GM23338 (cell line): ENCODE results near the gene GID4. TPM values are rescaled to one million over a fixed set of nuclear protein-coding genes. Genes with fewer than 3 reads are reported as not detected.

Experiments
- ATAC-seq: fragments of 200-7000 bp; cut with Tn5 transposase; 3 replicates; pipeline ENCODE4 v1.9.1; 2020
- DNase-seq: peaks from one replicate; pipeline ENCODE4 v3.0.0-alpha.2; 2015; ENCODE audit warnings: low spot score
- H2AFZ ChIP-seq: fragments of 200-600 bp; sonication (generic); 2 replicates; pipeline ENCODE4 v1.8.0; 2016; ENCODE audit warnings: antibody characterized with exemption, mild to moderate bottlenecking, moderate library complexity
- H3F3A ChIP-seq: fragments of 200-600 bp; sonication (generic); replicated peaks from 2 replicates; pipeline ENCODE4 v1.8.0; 2017; ENCODE audit warnings: antibody characterized with exemption, mixed run types, low read depth
- H3K27ac ChIP-seq: fragments of 200-600 bp; sonication (generic); 2 replicates; pipeline ENCODE4 v1.6.1; 2016; ENCODE audit warnings: low read depth
- H3K27me3 ChIP-seq: fragments of 200-600 bp; sonication (generic); 2 replicates; pipeline ENCODE4 v1.8.0; 2016; ENCODE audit warnings: mild to moderate bottlenecking, mixed run types, moderate library complexity; ENCODE audit not compliant: insufficient read depth
- H3K36me3 ChIP-seq: fragments of 200-600 bp; sonication (generic); 2 replicates; pipeline ENCODE4 v1.8.0; 2016; ENCODE audit warnings: mild to moderate bottlenecking; ENCODE audit not compliant: insufficient read depth
- H3K4me1 ChIP-seq: fragments of 200-600 bp; sonication (generic); 2 replicates; pipeline ENCODE4 v1.8.0; 2016; ENCODE audit warnings: mild to moderate bottlenecking, moderate library complexity; ENCODE audit not compliant: insufficient read depth
- H3K4me2 ChIP-seq: fragments of 200-600 bp; sonication (generic); 2 replicates; pipeline ENCODE4 v1.7.1; 2017; ENCODE audit warnings: mixed run types
- H3K4me3 ChIP-seq: fragments of 200-600 bp; sonication (generic); 2 replicates; pipeline ENCODE4 v1.6.1; 2016; ENCODE audit warnings: mixed run types
- H3K79me2 ChIP-seq: fragments of 200-600 bp; sonication (generic); replicated peaks from 2 replicates; pipeline ENCODE4 v1.8.0; 2017; ENCODE audit warnings: mild to moderate bottlenecking; ENCODE audit not compliant: insufficient read depth
- H3K9me2 ChIP-seq: fragments of 200-600 bp; sonication (generic); 2 replicates; pipeline ENCODE4 v1.8.0; 2017; ENCODE audit not compliant: insufficient read depth
- H4K20me1 ChIP-seq: fragments of 200-600 bp; sonication (generic); replicated peaks from 2 replicates; pipeline ENCODE4 v1.8.0; 2017; ENCODE audit warnings: mild to moderate bottlenecking; ENCODE audit not compliant: insufficient read depth
- H3K27ac Mint-ChIP-seq: 2 replicates; pipeline ENCODE4 v1.8.0; 2020; ENCODE audit warnings: inconsistent platforms, mild to moderate bottlenecking, moderate library complexity, mixed read lengths
- H3K27me3 Mint-ChIP-seq: 3 replicates; pipeline ENCODE4 v1.8.0; 2022; ENCODE audit warnings: low read depth, mild to moderate bottlenecking, moderate library complexity, mixed read lengths, inconsistent platforms; ENCODE audit not compliant: insufficient read depth, poor library complexity
- H3K36me3 Mint-ChIP-seq: 3 replicates; pipeline ENCODE4 v1.8.0; 2021; ENCODE audit warnings: low read depth, mild to moderate bottlenecking, inconsistent platforms, moderate library complexity, mixed read lengths
- H3K4me1 Mint-ChIP-seq: 3 replicates; pipeline ENCODE4 v1.8.0; 2020; ENCODE audit warnings: mild to moderate bottlenecking, inconsistent platforms, mixed read lengths
- H3K4me3 Mint-ChIP-seq: 3 replicates; pipeline ENCODE4 v1.8.0; 2021; ENCODE audit warnings: moderate library complexity, mild to moderate bottlenecking, inconsistent platforms, mixed read lengths
- H3K9me3 Mint-ChIP-seq: 3 replicates; pipeline ENCODE4 v1.8.0; 2020; ENCODE audit warnings: moderate library complexity, mild to moderate bottlenecking, inconsistent platforms, mixed read lengths
- CREB1 ChIP-seq: fragments of 250-450 bp; sonication (Bioruptor Pico); IDR thresholded peaks from 2 replicates; pipeline ENCODE4 v1.5.0; 2020; ENCODE audit warnings: low read depth, mild to moderate bottlenecking, moderate library complexity
- NANOG ChIP-seq: IDR thresholded peaks from 2 replicates; pipeline ENCODE4 v1.6.1; 2016; ENCODE audit warnings: antibody characterized with exemption, borderline replicate concordance
- STAT1 ChIP-seq: IDR thresholded peaks from one replicate; pipeline ENCODE4 v1.6.1; 2016; ENCODE audit warnings: antibody characterized with exemption; ENCODE audit not compliant: unreplicated experiment
- polyA plus RNA-seq: library from polyadenylated mRNA; unstranded; fragments of >200 nt; fragmentation: Nextera tagmentation; extraction: Ambion mirVana; gene quantifications from 2 replicates; pipeline ENCODE4 v1.2.1, GENCODE V29; 2016
- total RNA-seq: library from RNA; depleted of rRNA; stranded (reverse); fragments of >200 nt; shearing (Covaris generic); gene quantifications from 2 replicates; pipeline ENCODE4 v1.2.3, GENCODE V29; 2014
- TF ChIP-seq, protein P1 (sequence below): IDR thresholded peaks from 2 replicates; pipeline ENCODE4 v1.6.1; 2016; ENCODE audit warnings: antibody characterized with exemption
- TF ChIP-seq, protein P2 (sequence below): IDR thresholded peaks from one replicate; pipeline ENCODE4 v1.6.1; 2018; ENCODE audit warnings: antibody characterized with exemption; ENCODE audit not compliant: unreplicated experiment
- TF ChIP-seq, protein P3 (sequence below), 2 experiments: fragments of 200-600 bp in 1 of 2; sonication (generic) in 1 of 2; conservative IDR thresholded peaks; 2 replicates each; pipeline versions ENCODE4 v1.5.1 to v1.6.1; 2016 to 2017; ENCODE audit warnings: antibody characterized with exemption in 2 of 2, low read depth in 2 of 2, mild to moderate bottlenecking in 2 of 2, moderate library complexity in 1 of 2

GID4 gene
- total and polyA plus RNA-seq, 2 experiments from 2014 or later = 6.3 to 11.2 TPM

DNA sequence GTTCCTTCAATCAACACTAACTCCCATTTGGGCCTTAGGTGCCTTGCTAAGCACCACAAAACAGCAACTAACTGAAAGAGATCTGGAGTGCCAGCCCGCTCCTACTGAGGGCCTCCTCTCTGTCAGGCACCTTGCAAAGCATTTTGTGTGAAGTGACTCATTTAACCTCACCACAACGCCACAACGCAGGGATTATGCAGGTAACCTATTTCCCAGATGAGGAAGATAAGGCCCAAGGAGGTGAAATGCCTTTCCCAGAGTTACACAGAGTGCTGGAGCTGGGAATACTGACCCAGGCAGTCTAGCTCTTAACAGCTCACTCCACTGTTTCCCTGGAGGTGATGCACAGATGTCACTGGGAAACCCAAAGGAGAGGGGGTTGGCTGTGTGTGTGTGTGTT is 33.7 kb upstream of the GID4 start (continued):
- TF ChIP-seq NANOG (no peak), CREB1 (no peak)
- TF ChIP-seq, protein P1, sequence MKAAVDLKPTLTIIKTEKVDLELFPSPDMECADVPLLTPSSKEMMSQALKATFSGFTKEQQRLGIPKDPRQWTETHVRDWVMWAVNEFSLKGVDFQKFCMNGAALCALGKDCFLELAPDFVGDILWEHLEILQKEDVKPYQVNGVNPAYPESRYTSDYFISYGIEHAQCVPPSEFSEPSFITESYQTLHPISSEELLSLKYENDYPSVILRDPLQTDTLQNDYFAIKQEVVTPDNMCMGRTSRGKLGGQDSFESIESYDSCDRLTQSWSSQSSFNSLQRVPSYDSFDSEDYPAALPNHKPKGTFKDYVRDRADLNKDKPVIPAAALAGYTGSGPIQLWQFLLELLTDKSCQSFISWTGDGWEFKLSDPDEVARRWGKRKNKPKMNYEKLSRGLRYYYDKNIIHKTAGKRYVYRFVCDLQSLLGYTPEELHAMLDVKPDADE = no peak
- TF ChIP-seq, protein P2, sequence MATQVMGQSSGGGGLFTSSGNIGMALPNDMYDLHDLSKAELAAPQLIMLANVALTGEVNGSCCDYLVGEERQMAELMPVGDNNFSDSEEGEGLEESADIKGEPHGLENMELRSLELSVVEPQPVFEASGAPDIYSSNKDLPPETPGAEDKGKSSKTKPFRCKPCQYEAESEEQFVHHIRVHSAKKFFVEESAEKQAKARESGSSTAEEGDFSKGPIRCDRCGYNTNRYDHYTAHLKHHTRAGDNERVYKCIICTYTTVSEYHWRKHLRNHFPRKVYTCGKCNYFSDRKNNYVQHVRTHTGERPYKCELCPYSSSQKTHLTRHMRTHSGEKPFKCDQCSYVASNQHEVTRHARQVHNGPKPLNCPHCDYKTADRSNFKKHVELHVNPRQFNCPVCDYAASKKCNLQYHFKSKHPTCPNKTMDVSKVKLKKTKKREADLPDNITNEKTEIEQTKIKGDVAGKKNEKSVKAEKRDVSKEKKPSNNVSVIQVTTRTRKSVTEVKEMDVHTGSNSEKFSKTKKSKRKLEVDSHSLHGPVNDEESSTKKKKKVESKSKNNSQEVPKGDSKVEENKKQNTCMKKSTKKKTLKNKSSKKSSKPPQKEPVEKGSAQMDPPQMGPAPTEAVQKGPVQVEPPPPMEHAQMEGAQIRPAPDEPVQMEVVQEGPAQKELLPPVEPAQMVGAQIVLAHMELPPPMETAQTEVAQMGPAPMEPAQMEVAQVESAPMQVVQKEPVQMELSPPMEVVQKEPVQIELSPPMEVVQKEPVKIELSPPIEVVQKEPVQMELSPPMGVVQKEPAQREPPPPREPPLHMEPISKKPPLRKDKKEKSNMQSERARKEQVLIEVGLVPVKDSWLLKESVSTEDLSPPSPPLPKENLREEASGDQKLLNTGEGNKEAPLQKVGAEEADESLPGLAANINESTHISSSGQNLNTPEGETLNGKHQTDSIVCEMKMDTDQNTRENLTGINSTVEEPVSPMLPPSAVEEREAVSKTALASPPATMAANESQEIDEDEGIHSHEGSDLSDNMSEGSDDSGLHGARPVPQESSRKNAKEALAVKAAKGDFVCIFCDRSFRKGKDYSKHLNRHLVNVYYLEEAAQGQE = no peak

DNA sequence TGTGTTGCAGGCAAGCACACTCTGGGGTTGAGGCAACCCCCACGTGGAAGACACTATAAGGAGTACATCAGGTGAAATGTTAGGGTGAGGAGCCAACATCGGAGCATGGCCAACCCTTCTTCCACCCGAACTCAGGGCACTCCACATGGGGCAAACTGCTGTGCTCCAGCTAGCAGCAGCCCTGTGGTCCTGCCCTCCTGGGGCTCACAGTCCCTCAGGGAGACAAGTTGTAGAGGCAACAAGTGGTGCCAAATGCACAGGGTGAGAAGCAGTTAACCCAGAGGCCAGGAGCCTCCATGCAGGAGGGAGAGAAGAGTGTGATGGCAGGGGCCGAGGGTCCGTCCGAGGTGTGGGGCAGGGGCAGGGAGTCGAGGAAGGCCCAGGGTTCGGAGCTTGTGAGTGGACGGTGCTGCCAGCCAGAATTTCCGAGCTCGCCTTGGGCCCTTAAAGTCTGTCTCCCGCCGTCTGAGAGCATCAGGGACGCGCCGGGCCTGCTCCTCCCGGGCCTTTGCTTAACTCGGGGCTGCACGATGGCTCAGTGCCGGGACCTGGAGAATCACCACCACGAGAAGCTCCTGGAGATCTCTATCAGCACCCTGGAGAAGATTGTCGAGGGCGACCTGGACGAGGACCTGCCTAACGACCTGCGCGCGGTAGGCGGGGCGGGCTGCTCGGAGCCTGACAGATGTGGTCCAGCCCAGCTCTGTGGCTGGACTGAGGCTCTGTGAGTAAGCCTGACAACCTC is 32.5 kb upstream of the GID4 start:
- H3K4me1 ChIP-seq = no peaks in the 10 kb centered on the region

More for the DNA sequence above, 32.5 kb upstream of the GID4 start:
- Mint-ChIP-seq H3K27ac (no peak overlapping the region), H3K4me3 (no peak overlapping the region), H3K9me3 (peaks cover 3% of the 10 kb centered on the region; the same call in 1 of the 3 replicates), H3K4me1 (peaks cover 8% of the 10 kb centered on the region; the same call in 2 of the 3 replicates), H3K27me3 (peaks cover 12% of the 10 kb centered on the region), H3K36me3 (no peaks in the 10 kb centered on the region)
- Histone ChIP-seq H3K4me2 (no peak overlapping the region), H2AFZ (no peak overlapping the region), H3K27ac (no peak overlapping the region), H4K20me1 (no peaks in the 10 kb centered on the region), H3K4me3 (no peak overlapping the region), H3F3A (no peaks in the 10 kb centered on the region), H3K9me2 (no peaks in the 10 kb centered on the region), H3K79me2 (no peaks in the 10 kb centered on the region), H3K36me3 (no peaks in the 10 kb centered on the region), H3K27me3 (no peaks in the 10 kb centered on the region)
- no peak for TF ChIP-seq STAT1
- TF ChIP-seq, protein P3, sequence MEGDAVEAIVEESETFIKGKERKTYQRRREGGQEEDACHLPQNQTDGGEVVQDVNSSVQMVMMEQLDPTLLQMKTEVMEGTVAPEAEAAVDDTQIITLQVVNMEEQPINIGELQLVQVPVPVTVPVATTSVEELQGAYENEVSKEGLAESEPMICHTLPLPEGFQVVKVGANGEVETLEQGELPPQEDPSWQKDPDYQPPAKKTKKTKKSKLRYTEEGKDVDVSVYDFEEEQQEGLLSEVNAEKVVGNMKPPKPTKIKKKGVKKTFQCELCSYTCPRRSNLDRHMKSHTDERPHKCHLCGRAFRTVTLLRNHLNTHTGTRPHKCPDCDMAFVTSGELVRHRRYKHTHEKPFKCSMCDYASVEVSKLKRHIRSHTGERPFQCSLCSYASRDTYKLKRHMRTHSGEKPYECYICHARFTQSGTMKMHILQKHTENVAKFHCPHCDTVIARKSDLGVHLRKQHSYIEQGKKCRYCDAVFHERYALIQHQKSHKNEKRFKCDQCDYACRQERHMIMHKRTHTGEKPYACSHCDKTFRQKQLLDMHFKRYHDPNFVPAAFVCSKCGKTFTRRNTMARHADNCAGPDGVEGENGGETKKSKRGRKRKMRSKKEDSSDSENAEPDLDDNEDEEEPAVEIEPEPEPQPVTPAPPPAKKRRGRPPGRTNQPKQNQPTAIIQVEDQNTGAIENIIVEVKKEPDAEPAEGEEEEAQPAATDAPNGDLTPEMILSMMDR (conservative IDR thresholded peaks at IDR 0.05; ENCODE audit: low read depth in 2 of 2) = 0 out of 4 replicates have a peak, but pooled peaks of 1 of the 2 experiments have one; percentile 21
- ATAC-seq (peak; percentile 71), DNase-seq (peak; percentile 40)
